GF-D8 (cell line): ENCODE results near the gene TAS2R60.
"Not testable (repeated sequence)": the region's sequence is repeated elsewhere in the genome, so short reads cannot be mapped to it uniquely, and the experiment has no call there.

Source experiments
- DNase-seq: peaks from one replicate; lab custom pipeline; 2025; lab: John Stamatoyannopoulos, UW

TAS2R60 gene

DNA sequence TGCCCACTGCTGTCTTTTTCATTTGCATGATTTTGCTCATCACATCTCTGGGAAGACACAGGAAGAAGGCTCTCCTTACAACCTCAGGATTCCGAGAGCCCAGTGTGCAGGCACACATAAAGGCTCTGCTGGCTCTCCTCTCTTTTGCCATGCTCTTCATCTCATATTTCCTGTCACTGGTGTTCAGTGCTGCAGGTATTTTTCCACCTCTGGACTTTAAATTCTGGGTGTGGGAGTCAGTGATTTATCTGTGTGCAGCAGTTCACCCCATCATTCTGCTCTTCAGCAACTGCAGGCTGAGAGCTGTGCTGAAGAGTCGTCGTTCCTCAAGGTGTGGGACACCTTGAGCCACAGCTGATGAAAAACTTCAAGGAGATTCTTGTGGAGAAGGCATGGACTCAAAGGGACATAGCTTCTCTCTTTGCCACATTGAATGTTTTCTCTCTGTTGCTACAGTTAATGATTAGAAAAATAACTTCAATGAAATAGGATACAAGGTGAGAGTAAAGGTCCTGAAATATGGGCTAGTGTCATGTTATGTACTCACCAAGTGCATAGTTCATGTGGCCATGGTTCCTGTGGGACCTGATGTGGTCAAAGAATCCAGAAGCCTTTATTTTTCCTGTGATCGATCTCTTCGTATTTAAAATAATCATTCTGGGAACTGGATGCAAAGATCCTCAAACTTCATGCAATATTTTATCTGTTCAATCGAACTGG is 970 bp downstream of the TAS2R60 start:
- DNase-seq, result no peak

DNA sequence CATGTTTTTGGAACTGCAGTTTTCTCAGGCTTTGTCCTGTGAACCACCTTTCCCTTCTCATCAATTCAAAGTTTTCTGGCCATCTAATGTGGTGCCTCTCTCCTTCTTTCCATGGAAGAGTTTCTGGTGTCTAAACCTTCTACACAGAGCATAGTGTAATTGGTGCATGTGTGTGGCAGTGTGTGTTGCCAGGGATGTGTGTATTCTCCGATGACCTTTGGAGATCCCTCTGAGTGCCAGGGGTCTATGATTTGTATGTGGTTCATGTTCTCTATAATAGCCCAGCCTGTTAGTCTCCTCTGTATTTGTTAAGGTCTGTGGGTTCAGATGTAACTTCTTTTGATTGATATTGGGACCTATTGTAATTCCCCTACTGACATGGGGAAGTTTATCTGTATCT is 1.5 kb downstream of the TAS2R60 start:
- DNase-seq, result no peak

DNA sequence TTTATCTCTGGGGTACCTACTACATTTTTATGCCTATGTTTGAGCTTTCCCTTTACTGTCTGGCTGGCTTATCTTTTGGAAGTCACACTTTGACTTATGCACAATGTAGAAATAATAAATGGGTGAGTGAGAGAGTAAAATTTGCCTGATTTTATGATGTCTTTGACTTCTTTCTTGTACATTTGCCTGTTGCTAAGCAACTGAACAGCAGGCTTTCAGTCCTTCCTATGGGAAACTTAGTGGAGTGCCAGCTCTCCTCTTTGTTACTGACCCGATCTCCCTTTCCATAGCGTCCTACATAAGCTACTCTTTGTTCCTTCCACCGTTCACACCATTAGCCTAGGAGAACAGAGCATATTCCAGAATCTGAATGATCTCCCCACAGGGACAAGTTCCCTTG is 4.2 kb downstream of the TAS2R60 start:
- DNase-seq, result no peak

DNA sequence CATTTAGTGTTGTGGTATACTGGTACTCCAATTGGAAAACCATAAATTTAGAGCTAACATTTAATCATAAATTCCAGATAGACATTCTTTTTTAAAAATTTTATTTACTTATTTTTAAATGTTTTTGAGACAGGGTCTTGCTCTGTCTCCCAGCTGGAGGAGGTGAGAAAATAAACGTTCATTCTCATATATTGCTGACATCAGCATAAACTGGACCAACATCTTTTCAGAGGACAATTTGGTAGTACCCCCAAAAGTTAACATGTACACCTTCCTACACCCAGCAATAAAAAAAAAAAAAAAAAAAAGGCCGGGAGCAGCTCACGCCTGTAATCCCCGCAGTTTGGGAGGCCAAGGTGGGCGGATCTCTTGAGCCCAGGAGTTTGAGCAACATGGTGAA is 5.2 kb downstream of the TAS2R60 start:
- no peak for DNase-seq

DNA sequence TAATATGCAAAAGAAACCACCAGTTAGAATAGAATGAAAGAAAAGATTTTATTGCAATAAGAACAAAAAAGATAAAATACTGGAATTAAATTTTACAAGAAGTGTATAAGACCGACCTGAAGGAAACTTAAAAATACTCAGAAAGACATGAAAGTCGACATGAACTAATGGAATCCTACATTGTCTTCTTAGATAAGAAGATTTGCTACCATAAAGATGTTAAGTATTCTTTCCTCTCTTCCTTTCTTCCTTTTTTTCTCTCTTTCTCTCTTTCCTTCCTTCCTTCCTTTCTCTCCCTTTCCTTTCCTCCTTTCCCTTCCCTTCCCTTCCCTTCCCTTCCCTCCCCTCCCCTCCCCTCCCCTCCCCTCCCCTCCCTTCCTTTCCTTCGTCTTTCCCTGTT is 6.5 kb downstream of the TAS2R60 start:
- DNase-seq, result no peak

DNA sequence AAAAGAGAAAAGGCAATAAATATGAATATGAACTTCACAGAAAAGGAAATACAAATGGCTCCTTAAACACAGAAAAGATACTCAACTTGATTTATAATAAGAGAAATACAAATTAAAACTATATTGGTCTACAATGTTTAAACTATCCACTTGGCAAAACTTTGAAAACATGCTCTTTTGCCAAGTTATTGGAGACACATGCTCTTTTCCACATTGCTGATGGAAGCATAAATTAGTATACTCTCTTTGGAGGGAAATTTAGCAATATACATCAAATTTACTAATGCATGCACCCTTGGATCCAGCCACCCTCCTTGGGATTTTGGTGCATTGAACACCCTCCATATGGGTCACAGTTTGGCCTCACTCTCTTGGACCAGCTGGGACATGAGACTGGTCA is 7.9 kb downstream of the TAS2R60 start:
- no peak for DNase-seq

DNA sequence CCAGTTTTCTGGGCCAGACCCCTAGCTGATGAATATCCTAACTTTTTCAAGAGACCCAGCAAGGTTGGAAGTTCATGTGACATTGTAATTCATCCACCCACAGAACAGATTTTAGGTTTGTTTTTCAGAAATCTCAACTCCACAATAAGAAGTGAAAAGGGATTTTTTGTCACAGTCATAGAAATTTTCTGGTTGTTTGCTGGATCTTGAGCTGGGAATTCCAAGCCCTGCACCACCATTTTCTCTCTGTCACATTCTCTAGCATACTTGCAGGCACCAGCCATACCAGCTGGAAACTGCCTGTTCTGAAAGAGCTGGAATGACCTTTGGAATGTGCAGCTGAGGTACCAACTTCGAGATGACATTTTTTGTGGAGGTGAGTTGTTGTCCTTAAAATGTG is 8.5 kb downstream of the TAS2R60 start:
- DNase-seq, result no peak

DNA sequence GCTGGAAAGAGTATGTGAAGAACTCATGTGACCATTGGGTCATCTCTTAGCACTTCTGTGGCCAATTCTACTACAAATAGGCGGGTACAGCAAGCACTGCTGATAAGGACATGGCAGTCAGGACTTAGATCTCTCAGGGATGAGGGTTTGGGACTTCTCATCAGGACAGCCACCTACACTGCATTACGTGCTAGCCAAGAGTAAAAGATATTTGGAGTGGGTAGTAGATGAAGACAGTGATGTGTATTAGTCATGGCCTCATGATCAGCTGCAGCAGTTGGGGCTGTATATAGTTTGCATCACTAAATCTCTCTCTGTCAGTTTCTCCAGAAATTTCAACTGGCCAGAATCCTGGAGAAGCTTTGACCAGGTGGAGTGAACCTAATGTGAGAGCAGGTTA is 9.2 kb downstream of the TAS2R60 start:
- no peak for DNase-seq

DNA sequence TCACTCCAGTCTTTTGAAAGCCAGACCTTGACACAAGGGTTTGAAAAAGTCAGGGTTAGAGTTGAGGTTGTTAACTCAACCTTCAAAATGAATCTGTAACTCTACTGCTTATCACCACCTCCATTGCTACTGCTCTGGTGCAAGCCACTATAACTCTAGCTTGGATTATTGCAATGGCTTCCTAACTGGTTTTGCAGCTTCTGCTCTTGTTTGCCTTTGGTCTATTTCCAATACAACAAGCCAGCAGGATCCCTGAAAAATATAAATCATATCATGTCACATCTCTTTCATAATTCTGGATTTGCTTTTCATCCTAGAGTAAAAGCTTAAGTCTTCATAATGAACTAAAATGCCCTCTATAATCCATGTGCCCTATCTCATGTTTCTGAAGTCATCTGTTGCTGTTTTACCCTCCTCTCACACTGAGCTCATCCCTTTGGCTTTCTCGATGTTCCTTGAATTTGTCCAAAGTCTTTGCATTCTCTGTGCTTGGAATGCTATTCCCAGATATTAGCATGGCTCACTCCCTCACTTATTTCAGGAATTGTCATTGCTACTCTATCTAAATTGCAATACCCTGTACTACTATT is 10.9 kb downstream of the TAS2R60 start:
- DNase-seq, result no peak

DNA sequence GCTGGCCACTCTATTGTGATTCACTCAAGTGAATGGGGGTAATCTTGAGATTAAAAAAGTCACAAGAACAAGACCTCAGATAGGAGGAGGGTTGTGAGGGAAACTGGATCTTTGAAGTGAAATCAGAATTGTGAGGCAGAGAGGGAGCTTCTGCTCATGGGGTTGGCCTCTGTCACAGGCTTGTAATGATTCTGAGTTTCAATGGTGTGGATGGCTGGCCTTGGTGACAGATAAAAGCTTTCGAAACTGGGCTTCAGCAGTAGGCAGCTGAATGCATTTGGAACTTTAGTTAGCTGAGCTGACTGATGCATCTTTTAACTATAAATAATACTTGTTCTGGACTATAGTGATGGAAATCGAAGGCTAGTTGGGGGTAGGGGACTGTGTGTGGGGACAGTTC is 12.2 kb downstream of the TAS2R60 start:
- no peak for DNase-seq

DNA sequence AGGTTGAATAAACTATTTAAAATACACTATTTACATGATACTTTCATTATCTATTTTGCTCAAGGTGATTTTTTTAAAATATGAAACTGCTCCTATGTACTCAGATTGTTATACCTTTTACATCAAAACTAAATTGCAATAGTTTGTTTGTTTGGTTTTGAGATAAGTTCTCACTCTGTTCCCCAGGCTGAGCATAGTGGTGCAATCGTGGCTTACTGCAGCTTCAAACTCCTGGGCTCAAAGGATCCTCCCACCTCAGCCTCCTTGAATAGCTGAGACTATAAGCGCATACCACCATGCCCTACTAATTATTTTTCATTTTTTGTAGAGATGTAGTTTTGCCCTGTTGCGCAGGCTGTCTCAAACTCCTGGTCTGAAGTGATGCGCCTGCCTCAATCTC is 12.7 kb downstream of the TAS2R60 start:
- DNase-seq, result no peak

DNA sequence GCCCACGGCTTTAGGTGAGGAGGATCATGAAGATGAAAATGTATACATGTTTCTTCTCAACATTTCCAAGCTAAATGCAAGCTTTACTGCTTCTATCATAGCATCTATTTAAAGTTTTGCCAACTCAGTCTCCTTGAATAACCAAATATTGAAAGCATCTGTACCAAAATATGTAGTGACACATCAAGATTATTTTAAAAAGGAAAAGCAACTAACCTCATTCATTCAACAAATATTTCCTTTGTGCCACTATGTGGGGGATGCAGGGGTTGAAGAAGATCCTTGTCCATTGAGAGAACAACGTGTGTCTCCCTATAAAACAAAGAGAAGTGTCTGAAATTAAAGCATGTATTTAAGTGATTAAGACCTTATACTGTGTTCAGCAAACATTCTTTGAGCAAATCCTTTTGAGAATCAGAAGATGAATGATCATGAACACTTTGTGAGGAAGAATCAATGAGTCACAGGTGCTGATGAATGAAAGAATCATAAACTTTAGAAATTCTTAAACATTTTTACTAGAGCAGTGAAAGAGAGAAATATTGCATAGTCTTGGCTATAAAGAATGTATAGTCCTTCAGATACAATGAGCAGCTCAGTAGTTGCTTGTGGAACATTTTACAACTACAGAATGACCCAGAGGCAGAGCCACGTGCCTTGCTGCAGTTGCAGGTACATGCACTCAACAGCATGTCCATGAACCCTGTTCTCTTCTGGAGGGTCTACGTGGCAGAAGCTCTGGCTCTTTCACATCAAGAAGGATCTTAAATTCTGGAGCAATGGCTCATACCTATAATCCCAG is 13.9 kb downstream of the TAS2R60 start:
- DNase-seq, result no peak

DNA sequence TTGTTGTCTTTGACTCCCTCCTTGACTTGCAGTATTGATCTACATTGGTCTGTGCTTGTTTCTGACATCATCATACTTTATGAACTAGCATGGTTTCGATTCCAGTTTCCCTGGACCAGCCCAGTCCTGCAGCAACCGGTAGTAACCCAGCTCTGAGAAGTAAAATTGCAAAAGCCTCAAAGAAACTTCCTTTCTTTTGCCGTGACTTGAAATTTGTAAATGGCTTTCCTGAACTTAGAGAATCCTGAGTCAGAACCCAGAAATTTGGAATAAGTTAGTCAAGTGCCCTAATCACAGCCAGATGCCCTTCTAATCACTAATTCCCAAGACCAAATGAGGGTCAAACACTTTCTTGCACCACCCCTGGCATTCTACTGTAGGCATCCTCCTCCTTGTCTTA is 15.0 kb downstream of the TAS2R60 start:
- no peak for DNase-seq

DNA sequence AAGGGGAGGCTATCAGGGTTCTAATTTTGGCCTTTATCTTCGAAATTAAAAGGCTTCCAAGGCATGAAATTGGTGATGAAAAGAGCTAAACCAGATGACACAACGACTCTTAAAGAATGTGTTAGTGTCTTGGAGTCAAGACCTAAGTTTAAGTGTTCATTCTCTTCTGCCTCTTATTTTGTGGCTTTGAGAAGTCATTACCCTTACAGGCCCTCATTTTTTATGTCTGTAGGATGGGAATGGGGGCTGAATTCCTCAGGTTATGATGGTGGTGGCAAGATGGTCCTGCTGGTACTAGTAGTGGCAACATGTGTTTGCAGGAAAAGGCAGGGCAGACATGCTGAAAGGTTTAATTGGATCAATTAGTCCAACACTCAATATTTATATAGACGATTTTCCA is 15.4 kb downstream of the TAS2R60 start:
- no peak for DNase-seq

DNA sequence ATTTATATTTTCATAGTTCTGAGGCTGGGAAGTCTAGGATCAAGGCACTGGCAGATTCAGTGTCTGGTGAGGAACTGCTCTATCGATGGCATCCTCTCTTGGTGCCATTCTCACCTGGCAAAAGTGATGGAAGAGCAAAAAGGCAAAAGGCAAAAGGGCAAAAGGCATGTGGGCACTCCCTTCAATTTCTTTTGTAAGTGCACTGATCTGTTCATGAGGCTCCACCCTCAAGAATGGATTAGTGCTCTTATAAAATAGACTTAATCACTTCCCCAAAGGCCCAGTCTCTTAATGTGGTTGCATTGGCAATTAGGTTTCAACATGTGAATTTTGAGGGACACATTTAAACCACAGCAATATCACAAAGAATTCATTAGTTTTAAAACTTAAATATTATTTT is 16.1 kb downstream of the TAS2R60 start:
- no peak for DNase-seq

DNA sequence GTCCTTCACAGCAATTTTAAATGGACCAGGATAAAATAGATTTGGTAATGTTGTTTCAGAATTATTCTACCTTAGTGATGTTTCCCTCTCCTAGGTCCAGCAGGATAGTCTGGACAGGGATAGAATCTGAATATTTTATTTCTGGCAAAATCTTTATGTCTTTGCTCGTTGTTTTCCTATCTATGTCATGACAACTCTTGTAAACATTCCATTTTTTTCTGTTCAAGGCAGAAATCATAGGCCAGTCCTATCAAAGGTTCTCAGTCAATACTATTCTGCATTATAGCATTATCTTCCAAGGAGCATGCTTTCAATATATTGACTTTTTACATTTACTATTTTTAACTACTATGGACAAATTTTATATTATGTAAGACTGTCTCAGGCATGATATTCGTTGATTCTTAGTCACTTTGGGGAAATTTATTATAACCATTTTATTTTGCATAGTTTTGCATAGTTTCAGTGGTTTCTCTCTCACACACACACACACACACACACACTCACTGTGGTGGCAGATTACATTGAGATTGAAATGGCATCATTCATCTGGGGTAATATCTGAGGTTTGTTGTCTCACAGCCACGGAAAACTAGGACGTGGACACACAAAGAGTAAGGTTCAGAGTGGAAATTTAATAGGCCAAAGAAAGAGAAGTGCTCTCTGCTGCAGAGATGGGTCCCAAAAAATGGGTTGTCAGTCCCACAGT is 17.2 kb downstream of the TAS2R60 start:
- no peak for DNase-seq

DNA sequence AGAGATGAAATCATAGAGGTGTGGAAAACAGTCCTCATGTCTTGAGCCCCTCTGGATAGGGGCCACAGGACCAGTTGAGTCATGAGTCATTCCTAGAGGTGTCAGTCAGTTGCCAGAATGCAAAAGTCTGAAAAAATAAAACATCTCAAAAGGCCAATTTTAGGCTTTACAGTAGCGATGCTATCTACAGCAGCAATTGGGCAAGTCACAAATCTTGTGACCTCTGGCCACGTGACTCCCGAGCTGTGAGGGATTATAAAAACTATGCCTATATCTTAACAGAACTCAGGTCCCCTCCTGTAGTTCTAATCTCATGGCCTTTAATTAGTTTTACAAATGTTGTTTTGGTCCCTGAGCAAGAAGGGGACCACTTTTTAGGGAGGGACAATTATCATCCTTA is 18.8 kb downstream of the TAS2R60 start:
- DNase-seq, result no peak

DNA sequence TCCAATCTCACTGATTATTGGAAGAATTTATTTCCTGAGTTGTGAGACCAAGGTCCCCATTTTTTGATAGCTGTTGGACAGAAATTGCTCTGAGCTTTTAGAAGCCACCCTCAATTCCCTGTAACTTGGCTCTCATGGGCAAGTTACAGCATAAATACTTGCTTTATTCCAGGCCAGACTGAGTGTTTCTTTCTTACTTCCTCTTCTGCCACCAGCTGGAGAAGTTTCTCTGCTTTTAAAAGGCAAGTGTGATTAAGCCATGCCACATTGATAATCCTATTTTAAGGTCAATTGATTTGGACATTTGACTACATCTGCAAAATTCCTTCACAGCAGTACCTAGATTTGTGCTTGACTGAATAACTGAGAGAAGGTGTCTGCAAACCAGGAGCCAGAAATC is 20.3 kb downstream of the TAS2R60 start:
- no peak for DNase-seq

DNA sequence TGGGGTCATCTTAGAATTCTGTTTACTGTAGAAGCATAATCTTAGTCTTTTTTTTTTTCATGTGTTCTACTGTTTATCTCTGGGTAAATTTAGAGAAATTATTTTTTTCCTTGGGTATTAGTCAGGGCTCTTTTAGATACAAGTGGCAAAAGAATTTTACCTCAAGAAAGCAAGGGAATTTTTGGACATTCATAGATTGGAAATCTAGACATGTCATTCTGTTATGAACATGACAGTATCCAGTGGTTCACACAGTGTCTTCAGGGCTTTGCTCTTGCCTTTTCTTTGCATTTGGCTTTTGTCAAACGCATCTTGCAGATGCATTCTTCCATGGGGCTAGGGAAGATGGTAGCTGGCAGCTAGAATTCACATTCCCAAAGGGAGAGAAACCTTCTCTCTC is 20.7 kb downstream of the TAS2R60 start:
- no peak for DNase-seq

DNA sequence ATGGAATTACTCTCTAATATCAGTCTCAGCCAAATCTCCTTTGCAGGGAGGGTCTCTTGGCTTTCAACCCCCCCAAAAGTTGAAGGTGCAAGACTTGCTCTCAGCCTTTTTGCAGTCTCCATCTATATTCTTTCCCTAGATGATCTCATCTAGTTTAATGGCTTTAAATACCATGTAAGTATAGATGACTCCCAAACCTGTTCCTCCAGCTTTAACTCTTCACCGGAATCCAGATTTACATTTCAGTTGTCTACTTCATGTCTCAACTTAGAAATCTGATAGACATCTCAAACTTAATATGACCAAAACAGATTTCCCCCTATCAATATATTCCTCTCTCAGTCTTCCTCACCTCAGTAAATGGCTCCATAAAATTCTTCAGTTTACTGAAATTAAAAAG is 24.5 kb downstream of the TAS2R60 start:
- no peak for DNase-seq

DNA sequence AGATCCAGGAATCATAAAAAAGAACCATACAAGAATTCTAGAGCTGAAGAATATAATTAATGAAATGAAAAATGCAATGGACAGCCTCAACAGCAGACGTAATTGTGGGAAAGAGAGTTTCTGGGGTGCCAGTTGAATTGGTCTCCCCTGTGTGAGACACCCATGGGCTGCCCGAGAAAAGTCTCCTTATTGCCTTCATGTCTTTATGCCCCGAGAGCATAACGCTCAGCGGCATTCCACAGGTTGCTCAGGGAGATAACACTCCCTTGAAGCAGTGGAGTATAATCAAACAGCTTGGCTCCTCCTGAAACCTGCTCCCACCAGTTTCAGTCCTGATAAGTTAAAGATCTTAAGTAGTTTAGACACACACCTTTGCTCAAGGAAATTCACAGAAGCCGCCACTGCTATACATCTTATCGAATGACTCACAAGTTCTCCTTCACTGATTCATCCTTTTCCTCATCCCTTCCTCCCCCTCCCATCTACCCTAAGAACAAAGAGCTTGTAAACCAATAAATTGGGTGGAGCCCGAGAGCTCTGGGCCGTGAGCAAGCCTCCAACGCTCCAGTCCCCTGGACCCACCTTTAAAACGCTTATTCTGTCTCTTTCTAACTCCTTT is 28.9 kb downstream of the TAS2R60 start:
- not testable (repeated sequence) for DNase-seq

DNA sequence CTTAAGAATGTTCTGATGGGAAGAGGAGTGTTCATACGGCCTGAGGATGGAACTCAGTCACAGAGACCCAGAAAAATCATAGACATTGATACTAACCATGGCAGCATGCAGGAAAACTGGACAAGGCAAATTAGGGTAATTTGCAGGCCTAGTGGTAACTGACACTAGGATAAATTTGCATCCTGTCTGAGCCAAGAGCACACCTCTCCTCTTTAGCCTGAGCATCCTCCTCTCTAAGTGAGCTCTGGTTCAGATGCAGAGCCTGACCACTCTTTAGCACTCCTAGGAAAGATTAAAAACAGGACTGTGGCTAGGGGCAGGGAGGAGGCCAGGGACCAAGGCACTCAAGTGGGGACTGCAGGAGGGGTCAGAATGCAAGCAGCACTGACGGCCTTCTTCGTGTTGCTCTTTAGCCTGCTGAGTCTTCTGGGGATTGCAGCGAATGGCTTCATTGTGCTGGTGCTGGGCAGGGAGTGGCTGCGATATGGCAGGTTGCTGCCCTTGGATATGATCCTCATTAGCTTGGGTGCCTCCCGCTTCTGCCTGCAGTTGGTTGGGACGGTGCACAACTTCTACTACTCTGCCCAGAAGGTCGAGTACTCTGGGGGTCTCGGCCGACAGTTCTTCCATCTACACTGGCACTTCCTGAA is 34.4 kb downstream of the TAS2R60 start, which contains the start of gene TAS2R41:
TSS of gene TAS2R41 (plus strand) at position 373 of the 650 bp plus-strand sequence. CDS start at position 373, 0 bp downstream.
- no peak for DNase-seq
